ENCODE data around the gene VAC14.
"Not testable (repeated sequence)": the region's sequence is repeated elsewhere in the genome, so short reads cannot be mapped to it uniquely, and the experiment has no call there.

VAC14 gene

GRCh38 chr16:70678121-70678897 lies 122.6 kb downstream of the VAC14 start:
- Histone ChIP-seq H3K36me3 (ENCODE audit: control insufficient read depth, insufficient read depth, low read length) (no peaks in the 10 kb centered on the region), H3K4me3 (replicated peaks; ENCODE audit: low read depth, low read length) (no peak overlapping the region), H3K27me3 (replicated peaks; ENCODE audit: control insufficient read depth, insufficient read depth, low read length) (no peaks in the 10 kb centered on the region; the same call in 1 of the 2 replicates)
- no peak for TF ChIP-seq CTCF (IDR thresholded peaks at IDR 0.05; ENCODE audit: insufficient read depth, low read length, poor library complexity, severe bottlenecking)
- no peak for DNase-seq (ENCODE audit: extremely low read depth, insufficient read length)

GRCh38 chr16:70677499-70678120 lies 123.3 kb downstream of the VAC14 start:
- Histone ChIP-seq H3K27me3 (replicated peaks; ENCODE audit: control insufficient read depth, insufficient read depth, low read length) (no peaks in the 10 kb centered on the region; the same call in 1 of the 2 replicates), H3K36me3 (ENCODE audit: control insufficient read depth, insufficient read depth, low read length) (no peaks in the 10 kb centered on the region), H3K4me3 (replicated peaks; ENCODE audit: low read depth, low read length) (no peak overlapping the region)
- TF ChIP-seq CTCF (IDR thresholded peaks at IDR 0.05; ENCODE audit: insufficient read depth, low read length, poor library complexity, severe bottlenecking) = no peak
- no peak for DNase-seq (ENCODE audit: extremely low read depth, insufficient read length)

- H3K36me3 ChIP-seq (ENCODE audit: control insufficient read depth, insufficient read depth, low read length) = no peaks in the 10 kb centered on the region
- no peak for TF ChIP-seq CTCF (IDR thresholded peaks at IDR 0.05; ENCODE audit: insufficient read depth, low read length, poor library complexity, severe bottlenecking)
These were observed 124.1 kb downstream of the VAC14 start for GRCh38 chr16:70676675-70677498.

GRCh38 chr16:70675851-70676513 lies 125.0 kb downstream of the VAC14 start:
- no peak for DNase-seq (ENCODE audit: extremely low read depth, insufficient read length)
- Histone ChIP-seq H3K27me3 (replicated peaks; ENCODE audit: control insufficient read depth, insufficient read depth, low read length) (no peaks in the 10 kb centered on the region), H3K4me3 (replicated peaks; ENCODE audit: low read depth, low read length) (no peak overlapping the region), H3K36me3 (ENCODE audit: control insufficient read depth, insufficient read depth, low read length) (no peaks in the 10 kb centered on the region)
- no peak for TF ChIP-seq CTCF (IDR thresholded peaks at IDR 0.05; ENCODE audit: insufficient read depth, low read length, poor library complexity, severe bottlenecking)

More at GRCh38 chr16:70676675-70677498, 124.1 kb downstream of the VAC14 start:
- no peak overlapping the region for H3K4me3 ChIP-seq (replicated peaks; ENCODE audit: low read depth, low read length)
- no peaks in the 10 kb centered on the region for H3K27me3 ChIP-seq (replicated peaks; ENCODE audit: control insufficient read depth, insufficient read depth, low read length)
- DNase-seq (ENCODE audit: extremely low read depth, insufficient read length) = peak; percentile 1

GRCh38 chr16:70674221-70675014 lies 126.5 kb downstream of the VAC14 start:
- H3K4me3 ChIP-seq (replicated peaks; ENCODE audit: low read depth, low read length) = no peak overlapping the region
- TF ChIP-seq CTCF (IDR thresholded peaks at IDR 0.05; ENCODE audit: insufficient read depth, low read length, poor library complexity, severe bottlenecking) = no peak
- no peaks in the 10 kb centered on the region for H3K27me3 ChIP-seq (replicated peaks; ENCODE audit: control insufficient read depth, insufficient read depth, low read length)
- no peaks in the 10 kb centered on the region for H3K36me3 ChIP-seq (ENCODE audit: control insufficient read depth, insufficient read depth, low read length)
- DNase-seq (ENCODE audit: extremely low read depth, insufficient read length) = peak; percentile 3

- H3K27me3 ChIP-seq (replicated peaks; ENCODE audit: control insufficient read depth, insufficient read depth, low read length); H3K4me3 ChIP-seq (replicated peaks; ENCODE audit: low read depth, low read length); H3K36me3 ChIP-seq (ENCODE audit: control insufficient read depth, insufficient read depth, low read length); DNase-seq (ENCODE audit: extremely low read depth, insufficient read length): not testable (repeated sequence)
These were observed 130.0 kb downstream of the VAC14 start for GRCh38 chr16:70670938-70671337.

Data from GM06990 (cell line).